HG03442 (cell line): ENCODE results near the gene XAB2.
"Not testable (repeated sequence)": the region's sequence is repeated elsewhere in the genome, so short reads cannot be mapped to it uniquely, and the experiment has no call there.

Source experiments
- ATAC-seq: cut with Tn5 transposase; IDR thresholded peaks from one replicate; pipeline ENCODE4 v1.9.1; 2021; ENCODE audit warnings: mild to moderate bottlenecking, moderate library complexity; ENCODE audit not compliant: unreplicated experiment

XAB2 gene

DNA sequence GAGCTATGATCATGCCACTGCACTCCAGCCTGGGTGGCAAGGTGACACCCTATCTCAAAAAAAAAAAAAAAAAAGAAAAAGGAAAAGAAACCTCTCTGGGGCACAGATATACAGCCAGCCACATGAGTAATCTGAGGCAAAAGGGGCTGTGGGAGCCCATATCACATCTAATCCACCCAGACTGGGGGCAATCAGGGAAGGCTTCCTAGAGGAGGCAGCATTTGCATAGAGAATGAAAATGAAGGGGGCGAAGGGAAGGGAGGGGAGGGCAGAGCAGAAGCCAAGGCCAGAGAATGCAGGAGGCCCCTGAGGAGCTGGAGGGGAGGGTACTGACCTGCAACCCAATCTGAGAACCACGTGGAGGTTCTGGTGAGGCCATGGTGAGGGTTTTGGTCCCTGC, 20.8 kb upstream of the XAB2 start:
- no peak for ATAC-seq

DNA sequence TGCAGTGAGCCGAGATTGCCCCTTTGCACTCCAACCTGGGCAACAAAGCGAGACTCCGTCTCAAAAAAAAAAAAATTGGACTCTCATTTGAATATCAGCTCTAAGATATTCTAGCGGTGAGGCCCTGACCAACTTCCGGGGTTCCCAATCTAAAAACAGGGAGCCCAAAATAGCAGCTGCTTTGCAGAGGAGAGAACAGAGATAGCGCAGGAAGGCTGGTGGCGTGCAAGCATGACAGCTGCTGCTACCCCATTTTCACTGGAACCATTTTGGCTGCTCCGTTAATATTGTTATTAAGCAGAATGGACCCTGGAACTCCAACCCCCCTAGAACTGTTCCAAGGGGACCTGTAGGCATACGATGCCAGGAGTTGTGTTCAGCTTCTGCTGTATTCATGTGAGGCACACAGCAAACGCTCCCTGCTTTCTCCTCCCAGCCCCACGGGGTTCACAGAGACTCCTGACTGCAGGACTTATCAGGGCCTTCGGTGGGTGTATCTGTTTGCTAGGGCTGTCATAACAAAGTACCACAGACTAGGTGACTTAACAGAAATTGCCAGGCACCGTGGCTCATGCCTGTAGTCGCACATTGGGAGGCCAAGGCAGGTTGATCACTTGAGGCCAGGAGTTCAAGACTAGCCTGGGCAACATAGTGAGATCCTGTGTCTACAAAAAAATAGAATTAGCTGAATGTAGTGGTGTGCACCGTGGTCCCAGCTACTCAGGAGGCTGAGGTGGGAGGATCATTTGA, 19.1 kb upstream of the XAB2 start:
- no peak for ATAC-seq

- no peak for ATAC-seq
Measured at GRCh38 chr19:7647156-7647555, 17.8 kb upstream of the XAB2 start.

DNA sequence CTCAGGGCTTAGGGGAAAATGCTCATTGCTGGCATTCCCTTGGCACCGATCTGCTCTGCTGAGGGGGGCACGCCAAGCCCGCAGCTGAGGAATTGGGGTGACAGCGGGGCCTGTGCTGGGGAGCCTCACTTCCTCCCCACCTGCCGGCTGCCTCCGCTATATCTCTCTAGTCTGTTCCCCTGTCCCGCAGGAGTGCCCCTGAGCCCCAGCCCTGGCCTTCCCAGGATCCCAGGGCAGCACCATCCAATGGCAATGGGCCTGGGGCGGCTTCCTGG, 17.0 kb upstream of the XAB2 start:
- no peak for ATAC-seq

GRCh38 chr19:7645656-7646425, 16.5 kb upstream of the XAB2 start:
- no peak for ATAC-seq

DNA sequence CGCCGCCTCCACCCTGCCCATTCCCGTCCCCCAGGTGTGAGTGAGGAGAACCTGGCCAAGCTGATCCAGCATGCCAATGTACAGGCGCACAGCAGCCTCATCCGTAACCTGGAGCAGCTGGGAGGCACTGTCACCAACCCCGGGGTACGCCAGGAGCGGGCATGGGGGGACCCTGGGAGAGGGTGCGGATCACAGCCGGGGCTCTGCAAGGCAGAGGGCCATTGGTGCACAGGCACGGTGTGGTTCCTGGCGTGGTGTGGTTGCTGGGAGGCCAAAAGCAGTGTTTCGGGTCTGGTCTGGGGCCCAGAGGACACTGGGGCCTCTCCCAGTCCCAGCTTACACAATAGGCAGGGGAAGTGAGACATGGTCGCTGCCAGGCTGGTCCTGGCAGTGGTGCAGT, 15.8 kb upstream of the XAB2 start:
- no peak for ATAC-seq

DNA sequence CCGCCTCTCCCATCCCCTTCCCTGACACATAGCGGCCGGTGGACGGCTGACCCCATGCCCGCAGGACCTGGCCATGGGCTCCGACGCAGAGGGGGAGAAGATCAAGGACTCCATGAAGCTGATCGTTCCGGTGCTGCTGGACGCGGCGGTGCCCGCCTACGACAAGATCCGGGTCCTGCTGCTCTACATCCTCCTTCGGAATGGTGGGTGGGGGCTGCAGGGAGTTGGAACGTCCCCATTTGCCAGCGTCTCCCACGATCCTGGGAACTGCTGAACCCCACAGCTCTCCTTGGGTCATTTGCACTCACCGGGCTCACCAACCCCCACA, 15.2 kb upstream of the XAB2 start:
- no peak for ATAC-seq

DNA sequence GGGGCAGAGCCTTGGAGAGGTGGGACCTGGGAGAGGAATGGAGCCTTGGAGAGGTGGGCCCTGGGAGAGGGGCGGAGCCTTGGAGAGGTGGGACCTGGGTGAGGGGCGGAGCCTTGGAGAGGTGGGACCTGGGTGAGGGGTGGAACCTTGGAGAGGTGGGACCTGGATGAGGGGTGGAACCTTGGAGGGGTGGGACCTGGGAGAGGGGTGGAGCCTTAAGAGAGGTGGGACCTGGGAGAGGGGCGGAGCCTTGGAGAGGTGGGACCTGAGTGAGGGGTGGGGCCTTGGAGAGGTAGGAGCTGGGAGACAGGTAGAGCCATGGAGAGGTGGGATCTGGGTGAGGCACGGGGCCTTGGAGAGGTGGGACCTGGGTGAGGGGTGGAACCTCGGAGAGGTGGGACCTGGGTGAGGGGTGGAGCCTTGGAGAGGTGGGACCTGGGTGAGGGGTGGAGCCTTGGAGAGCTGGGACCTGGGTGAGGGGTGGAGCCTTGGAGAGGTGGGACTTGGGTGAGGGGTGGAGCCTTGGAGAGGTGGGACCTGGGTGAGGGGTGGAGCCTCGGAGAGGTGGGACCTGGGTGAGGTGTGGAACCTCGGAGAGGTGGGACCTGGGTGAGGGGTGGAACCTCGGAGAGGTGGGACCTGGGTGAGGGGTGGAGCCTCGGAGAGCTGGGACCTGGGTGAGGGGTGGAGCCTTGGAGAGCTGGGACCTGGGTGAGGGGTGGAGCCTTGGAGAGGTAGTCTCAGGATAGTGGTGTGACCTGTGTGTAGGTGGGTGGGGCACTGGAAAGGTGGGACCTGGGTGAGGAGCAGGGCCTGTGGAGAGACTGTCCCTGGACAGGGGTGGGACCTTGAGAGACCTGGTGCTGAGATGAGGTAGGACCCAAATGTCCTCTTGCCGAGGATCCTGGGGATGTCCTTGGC, 14.5 kb upstream of the XAB2 start:
- ATAC-seq, result not testable (repeated sequence)

GRCh38 chr19:7643031-7643415, 13.7 kb upstream of the XAB2 start:
- ATAC-seq, result no peak

GRCh38 chr19:7642295-7643030, 13.1 kb upstream of the XAB2 start:
- ATAC-seq, result no peak

DNA sequence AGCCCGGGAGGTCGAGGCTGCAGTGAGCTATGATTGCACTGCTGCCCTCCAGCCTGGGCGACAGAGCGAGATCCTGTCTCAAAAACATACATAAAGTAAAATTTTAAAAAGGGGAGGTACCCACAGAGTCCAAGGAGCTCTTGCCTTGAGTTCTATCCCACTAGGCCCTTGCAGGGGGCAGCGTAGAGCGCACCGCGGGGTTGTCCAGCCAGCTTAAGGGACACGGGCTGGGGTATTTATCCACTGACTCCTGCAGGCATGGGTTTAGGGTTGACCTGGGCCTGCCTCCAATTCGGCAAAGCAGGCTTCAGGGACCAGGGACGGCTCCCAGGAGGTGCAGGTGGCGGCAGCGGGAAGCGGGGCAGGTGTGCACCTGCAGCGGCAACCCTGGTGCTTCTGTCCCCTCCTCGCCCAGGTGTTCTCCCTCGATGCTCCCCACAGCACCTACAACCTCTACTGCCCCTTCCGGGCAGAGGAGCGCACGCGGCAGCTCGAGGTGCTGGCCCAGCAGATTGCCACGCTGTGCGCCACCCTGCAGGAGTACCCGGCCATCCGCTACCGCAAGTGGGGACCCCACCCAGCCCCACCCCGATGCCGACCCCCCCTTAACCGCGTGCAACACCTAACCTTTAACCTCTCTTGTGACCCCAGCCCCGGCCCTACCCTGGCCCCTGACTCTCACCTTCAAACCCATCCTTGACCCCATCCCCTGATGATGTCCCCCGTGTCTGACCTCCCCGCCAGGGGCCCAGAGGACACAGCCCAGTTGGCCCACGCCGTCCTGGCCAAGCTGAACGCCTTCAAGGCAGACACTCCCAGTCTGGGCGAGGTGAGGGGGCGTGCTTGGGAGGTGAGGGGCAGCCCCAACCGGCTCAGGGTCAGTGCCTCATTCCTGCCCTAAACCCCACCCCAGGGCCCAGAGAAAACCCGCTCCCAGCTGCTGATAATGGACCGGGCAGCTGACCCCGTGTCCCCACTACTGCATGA, 12.2 kb upstream of the XAB2 start:
- no peak for ATAC-seq

- no peak for ATAC-seq
Measured at GRCh38 chr19:7640803-7641202, 11.5 kb upstream of the XAB2 start.

DNA sequence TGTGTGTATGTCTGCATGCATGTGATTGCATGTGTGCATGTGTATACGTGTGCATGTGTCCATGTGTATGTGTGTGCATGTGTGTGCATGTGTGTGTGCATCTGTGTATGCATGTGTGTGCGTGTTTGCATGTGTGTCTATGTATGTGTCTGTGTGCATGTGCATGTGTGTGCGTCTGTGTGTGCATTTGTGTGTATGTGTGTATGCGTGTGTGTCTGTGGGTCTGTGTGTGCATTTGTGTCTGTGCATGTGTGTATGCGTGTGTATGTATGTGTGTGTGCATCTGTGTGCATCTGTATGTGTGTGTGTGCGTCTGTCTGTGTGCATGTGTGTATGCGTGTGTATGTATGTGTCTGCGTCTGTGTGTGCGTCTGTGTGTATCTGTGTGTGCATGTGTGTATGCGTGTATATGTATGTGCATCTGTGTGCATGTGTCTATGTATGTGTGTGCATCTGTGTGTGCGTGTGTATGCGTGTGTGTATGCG, 10.6 kb upstream of the XAB2 start:
- ATAC-seq, result no peak

DNA sequence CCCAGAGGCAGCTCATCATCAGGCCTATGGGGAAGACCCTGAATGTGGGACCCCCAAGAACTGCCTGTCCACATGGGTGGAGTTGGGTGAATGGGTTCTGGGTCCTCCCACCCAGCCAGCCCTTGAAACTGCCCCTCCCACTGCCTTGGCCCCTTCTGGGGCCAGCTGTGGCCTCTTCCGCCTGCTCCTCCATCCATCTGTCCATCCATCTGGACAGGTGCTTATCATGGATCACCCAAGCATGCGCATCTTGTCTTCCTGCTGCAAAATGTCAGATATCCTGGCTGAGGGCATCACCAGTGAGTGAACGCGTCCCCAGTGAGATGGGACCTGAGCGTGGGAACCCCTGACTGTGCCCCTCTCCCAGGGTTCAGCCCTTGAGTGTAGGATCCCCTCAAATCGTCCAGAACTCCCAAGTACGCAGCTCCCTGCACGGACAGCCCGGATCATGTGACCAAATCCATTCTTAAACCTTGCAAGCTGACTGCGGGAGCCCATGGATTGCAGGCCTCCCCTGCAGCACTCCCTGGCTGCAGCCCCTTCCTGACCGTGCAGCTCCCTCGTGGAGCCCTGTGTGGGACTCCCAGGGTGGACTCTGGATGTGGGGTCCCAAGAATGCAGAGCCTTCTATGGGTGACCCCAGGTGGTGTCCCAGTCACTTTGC, 9.6 kb upstream of the XAB2 start:
- no peak for ATAC-seq

GRCh38 chr19:7637374-7638256, 8.3 kb upstream of the XAB2 start:
- peak; percentile 13 for ATAC-seq

GRCh38 chr19:7636691-7637373, 7.5 kb upstream of the XAB2 start, which contains the start of gene STXBP2:
STXBP2 (plus strand) TSS chr19:7637110; CDS start chr19:7637150, 40 bp downstream.
- peak; percentile 62 for ATAC-seq

- ATAC-seq, result no peak
Measured at GRCh38 chr19:7636317-7636690, 7.0 kb upstream of the XAB2 start.

DNA sequence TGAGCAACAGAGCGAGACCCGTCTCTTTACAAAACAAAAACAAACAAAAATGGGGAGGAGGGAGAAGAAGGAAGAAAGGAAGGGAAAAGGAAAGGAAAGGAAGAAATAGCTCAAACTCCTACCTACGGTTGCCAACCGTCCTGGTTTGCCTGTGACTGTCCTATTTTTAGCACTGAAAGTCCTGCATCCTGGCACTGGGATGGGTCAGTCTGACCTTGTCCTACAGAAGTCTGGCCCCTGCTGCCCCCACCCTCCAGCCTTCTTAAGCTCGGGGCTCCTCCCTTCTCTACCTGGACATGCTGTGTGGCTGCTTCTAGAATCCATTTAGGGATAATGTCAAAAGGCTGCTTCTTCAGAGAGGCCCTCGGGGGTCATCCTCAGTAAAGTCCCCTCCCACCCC, 6.3 kb upstream of the XAB2 start:
- ATAC-seq, result no peak
